ENCODE results near the gene GRK5.

The GRK5 gene

DNA sequence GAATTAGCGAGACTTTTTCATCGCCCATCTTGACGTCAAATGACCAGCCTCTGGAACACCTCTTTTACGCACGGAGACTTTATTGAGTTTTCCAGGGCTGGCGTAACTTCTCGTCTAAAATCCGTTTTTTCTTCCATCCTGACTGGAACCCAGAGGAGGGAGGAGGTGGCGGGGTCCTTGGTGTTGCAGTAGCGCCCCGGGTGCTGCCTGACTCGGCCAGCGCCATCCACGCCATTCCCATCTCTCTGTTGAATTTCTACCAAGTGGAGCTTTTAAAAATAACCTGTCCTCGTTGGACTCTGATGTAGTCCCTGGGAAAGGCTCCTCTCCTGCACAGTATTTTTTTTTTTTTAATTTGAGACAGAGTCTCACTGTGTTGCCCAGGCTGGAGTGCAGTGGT, 179.3 kb downstream of the GRK5 start:
- TF ChIP-seq, protein P1, sequence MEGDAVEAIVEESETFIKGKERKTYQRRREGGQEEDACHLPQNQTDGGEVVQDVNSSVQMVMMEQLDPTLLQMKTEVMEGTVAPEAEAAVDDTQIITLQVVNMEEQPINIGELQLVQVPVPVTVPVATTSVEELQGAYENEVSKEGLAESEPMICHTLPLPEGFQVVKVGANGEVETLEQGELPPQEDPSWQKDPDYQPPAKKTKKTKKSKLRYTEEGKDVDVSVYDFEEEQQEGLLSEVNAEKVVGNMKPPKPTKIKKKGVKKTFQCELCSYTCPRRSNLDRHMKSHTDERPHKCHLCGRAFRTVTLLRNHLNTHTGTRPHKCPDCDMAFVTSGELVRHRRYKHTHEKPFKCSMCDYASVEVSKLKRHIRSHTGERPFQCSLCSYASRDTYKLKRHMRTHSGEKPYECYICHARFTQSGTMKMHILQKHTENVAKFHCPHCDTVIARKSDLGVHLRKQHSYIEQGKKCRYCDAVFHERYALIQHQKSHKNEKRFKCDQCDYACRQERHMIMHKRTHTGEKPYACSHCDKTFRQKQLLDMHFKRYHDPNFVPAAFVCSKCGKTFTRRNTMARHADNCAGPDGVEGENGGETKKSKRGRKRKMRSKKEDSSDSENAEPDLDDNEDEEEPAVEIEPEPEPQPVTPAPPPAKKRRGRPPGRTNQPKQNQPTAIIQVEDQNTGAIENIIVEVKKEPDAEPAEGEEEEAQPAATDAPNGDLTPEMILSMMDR (conservative IDR thresholded peaks at IDR 0.05; ENCODE audit: low read length): no peak
- TF ChIP-seq EZH2phosphoT487 (IDR thresholded peaks at IDR 0.05; ENCODE audit: borderline replicate concordance): no peak
- Histone ChIP-seq H3K4me2 (ENCODE audit: low read depth, low read length, poor library complexity, severe bottlenecking) (no peak overlapping the region), H3F3A (ENCODE audit: low read depth) (no peaks in the 10 kb centered on the region), H3K4me3 (ENCODE audit: low read length, poor library complexity, severe bottlenecking) (no peak overlapping the region), H3K9ac (ENCODE audit: low read depth, low read length, poor library complexity, severe bottlenecking) (no peak overlapping the region), H3K4me1 (ENCODE audit: insufficient read depth, low read length, poor library complexity, severe bottlenecking) (peaks cover 15% of the 10 kb centered on the region), H4K20me1 (ENCODE audit: insufficient read depth, low read length, poor library complexity, severe bottlenecking) (no peaks in the 10 kb centered on the region), H2AFZ (ENCODE audit: low read length) (no peak overlapping the region), H3K36me3 (ENCODE audit: insufficient read depth, low read length) (peaks cover 4% of the 10 kb centered on the region; the same call in 1 of the 2 replicates), H3K79me2 (ENCODE audit: insufficient read depth, low read length) (no peaks in the 10 kb centered on the region), H3K9me3 (ENCODE audit: insufficient read depth, low read depth, low read length) (no peaks in the 10 kb centered on the region), H3K9me2 (replicated peaks; ENCODE audit: low read depth, low read length) (no peaks in the 10 kb centered on the region), H3K27me3 (ENCODE audit: insufficient read depth, low read length, poor library complexity, severe bottlenecking) (no peaks in the 10 kb centered on the region)

DNA sequence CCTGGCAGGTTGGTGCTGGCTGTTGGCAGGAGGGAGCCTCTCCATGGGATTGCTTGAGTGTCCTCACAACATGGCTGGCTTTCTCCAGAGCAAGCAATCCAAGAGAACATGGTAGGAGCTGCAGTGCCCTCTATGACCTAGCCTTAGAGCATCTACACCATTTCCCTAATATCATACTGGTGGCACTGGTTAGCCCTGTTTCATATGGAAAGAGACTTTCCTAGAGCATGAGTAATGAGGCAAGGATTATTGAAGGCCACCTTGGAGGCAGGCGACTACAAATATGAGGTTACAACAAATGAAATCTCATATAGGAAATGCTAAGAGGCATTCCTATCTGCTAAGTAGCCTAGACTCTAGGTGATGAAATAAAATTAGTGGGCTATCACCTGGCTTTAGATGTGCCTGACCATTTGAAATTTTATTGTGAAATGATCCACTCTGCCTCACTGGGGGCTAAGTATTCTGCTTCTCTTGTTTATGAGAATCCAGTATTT, 181.5 kb downstream of the GRK5 start:
- Histone ChIP-seq H3K4me2 (ENCODE audit: low read depth, low read length, poor library complexity, severe bottlenecking) (no peak overlapping the region), H3K9me3 (ENCODE audit: insufficient read depth, low read depth, low read length) (no peaks in the 10 kb centered on the region), H3K4me1 (ENCODE audit: insufficient read depth, low read length, poor library complexity, severe bottlenecking) (peaks cover 2% of the 10 kb centered on the region), H3K4me3 (ENCODE audit: low read length, poor library complexity, severe bottlenecking) (no peak overlapping the region), H3K9ac (ENCODE audit: low read depth, low read length, poor library complexity, severe bottlenecking) (no peak overlapping the region), H3K36me3 (ENCODE audit: insufficient read depth, low read length) (peaks cover 4% of the 10 kb centered on the region; the same call in 1 of the 2 replicates), H3K27me3 (ENCODE audit: insufficient read depth, low read length, poor library complexity, severe bottlenecking) (no peaks in the 10 kb centered on the region), H4K20me1 (ENCODE audit: insufficient read depth, low read length, poor library complexity, severe bottlenecking) (no peaks in the 10 kb centered on the region), H2AFZ (ENCODE audit: low read length) (no peak overlapping the region), H3F3A (ENCODE audit: low read depth) (no peaks in the 10 kb centered on the region), H3K9me2 (replicated peaks; ENCODE audit: low read depth, low read length) (no peaks in the 10 kb centered on the region), H3K79me2 (ENCODE audit: insufficient read depth, low read length) (no peaks in the 10 kb centered on the region)
- no peak for TF ChIP-seq EZH2phosphoT487 (IDR thresholded peaks at IDR 0.05; ENCODE audit: borderline replicate concordance)
- TF ChIP-seq, protein P1 (conservative IDR thresholded peaks at IDR 0.05; ENCODE audit: low read length): no peak

DNA sequence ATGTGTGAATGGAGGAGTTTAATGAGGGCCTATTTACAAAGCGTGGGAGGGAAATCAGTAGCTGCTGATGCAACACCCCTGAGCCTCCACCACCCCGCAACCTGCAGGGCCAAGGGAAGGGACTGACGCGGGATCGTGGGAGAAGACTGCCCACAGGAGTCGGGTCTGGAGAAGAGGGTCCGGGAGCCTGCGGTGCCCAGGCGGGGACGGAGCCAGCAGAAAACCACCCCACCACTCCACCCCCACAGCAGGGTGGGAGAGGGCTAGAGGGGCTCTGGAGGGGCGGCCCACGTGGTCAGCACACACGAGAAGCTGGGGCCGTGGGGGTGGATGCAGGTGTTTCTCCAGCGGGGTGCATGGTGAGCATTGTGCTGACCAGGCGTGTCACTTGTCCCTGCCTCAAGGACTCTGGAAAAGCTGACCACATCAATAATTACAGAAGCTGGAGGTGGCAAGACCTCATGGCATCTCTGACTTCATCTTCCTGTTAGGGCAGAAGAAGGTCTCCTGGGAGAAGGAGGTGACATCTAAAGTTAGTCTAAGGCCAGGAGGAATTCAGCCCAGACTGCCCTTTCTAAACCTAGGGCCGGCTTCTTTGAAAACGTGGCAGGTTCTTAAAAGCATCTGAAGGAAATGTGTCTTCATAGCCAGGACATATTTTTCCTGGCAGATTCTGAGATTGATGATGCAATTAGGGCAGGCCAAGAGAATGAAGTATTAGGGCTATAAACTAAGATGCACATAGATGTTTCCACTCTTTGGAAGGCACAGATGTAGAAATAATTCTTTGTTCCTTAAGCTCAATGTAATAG, 184.3 kb downstream of the GRK5 start:
- Histone ChIP-seq H3K27me3 (ENCODE audit: insufficient read depth, low read length, poor library complexity, severe bottlenecking) (no peaks in the 10 kb centered on the region), H3K36me3 (ENCODE audit: insufficient read depth, low read length) (peaks cover 4% of the 10 kb centered on the region; the same call in 1 of the 2 replicates), H3K4me3 (ENCODE audit: low read length, poor library complexity, severe bottlenecking) (no peak overlapping the region), H3F3A (ENCODE audit: low read depth) (no peaks in the 10 kb centered on the region), H2AFZ (ENCODE audit: low read length) (no peak overlapping the region), H3K4me2 (ENCODE audit: low read depth, low read length, poor library complexity, severe bottlenecking) (no peak overlapping the region), H3K9ac (ENCODE audit: low read depth, low read length, poor library complexity, severe bottlenecking) (no peak overlapping the region), H3K79me2 (ENCODE audit: insufficient read depth, low read length) (no peaks in the 10 kb centered on the region), H3K9me3 (ENCODE audit: insufficient read depth, low read depth, low read length) (no peaks in the 10 kb centered on the region), H3K4me1 (ENCODE audit: insufficient read depth, low read length, poor library complexity, severe bottlenecking) (peaks cover 19% of the 10 kb centered on the region), H4K20me1 (ENCODE audit: insufficient read depth, low read length, poor library complexity, severe bottlenecking) (no peaks in the 10 kb centered on the region), H3K9me2 (replicated peaks; ENCODE audit: low read depth, low read length) (no peaks in the 10 kb centered on the region)
- TF ChIP-seq EZH2phosphoT487 (IDR thresholded peaks at IDR 0.05; ENCODE audit: borderline replicate concordance): no peak
- TF ChIP-seq, protein P1 (conservative IDR thresholded peaks at IDR 0.05; ENCODE audit: low read length): no peak

Measured in Loucy (cell line).